Cardiac fibroblast (primary cell): ENCODE data around the gene PARG.
"Not testable (repeated sequence)": the region's sequence is repeated elsewhere in the genome, so short reads cannot be mapped to it uniquely, and the experiment has no call there.

Experiments
- DNase-seq, 2 donors: peaks; one replicate each; pipeline versions ENCODE4 v3.0.0 to v3.0.0-alpha.2; 2010; ENCODE audit warnings: low read depth in 2 of 2
- H3K4me3 ChIP-seq, 2 donors: replicated peaks in 1 of 2; 1 replicate in 1 of 2; 2 replicates in 1 of 2; pipeline ENCODE4 v1.5.1; 2011; ENCODE audit warnings: low read depth in 2 of 2, low read length in 2 of 2, mild to moderate bottlenecking in 2 of 2, moderate library complexity in 1 of 2

Gene PARG

GRCh38 chr10:49916451-49916850 lies 25.4 kb downstream of the PARG start:
- not testable (repeated sequence) for DNase-seq, H3K4me3 ChIP-seq

GRCh38 chr10:49910295-49910694 lies 31.5 kb downstream of the PARG start:
- DNase-seq, H3K4me3 ChIP-seq: not testable (repeated sequence)

- not testable (repeated sequence) for H3K4me3 ChIP-seq, DNase-seq
These were observed 33.3 kb downstream of the PARG start for GRCh38 chr10:49908290-49909080.

- DNase-seq, H3K4me3 ChIP-seq: not testable (repeated sequence)
These were observed 38.0 kb downstream of the PARG start for GRCh38 chr10:49903829-49904228.

- DNase-seq, H3K4me3 ChIP-seq: not testable (repeated sequence)
These were observed 41.4 kb downstream of the PARG start for GRCh38 chr10:49900406-49900805.

- not testable (repeated sequence) for DNase-seq
These were observed 41.8 kb downstream of the PARG start for GRCh38 chr10:49899999-49900398.

GRCh38 chr10:49890025-49890424 lies 51.8 kb downstream of the PARG start:
- DNase-seq, H3K4me3 ChIP-seq: not testable (repeated sequence)

More at GRCh38 chr10:49899999-49900398, 41.8 kb downstream of the PARG start:
- not testable (repeated sequence) for H3K4me3 ChIP-seq

GRCh38 chr10:49884739-49885331 lies 57.0 kb downstream of the PARG start:
- DNase-seq, H3K4me3 ChIP-seq: not testable (repeated sequence)

GRCh38 chr10:49883852-49884251 lies 58.0 kb downstream of the PARG start:
- DNase-seq, H3K4me3 ChIP-seq: not testable (repeated sequence)

GRCh38 chr10:49882327-49882726 lies 59.5 kb downstream of the PARG start:
- not testable (repeated sequence) for H3K4me3 ChIP-seq, DNase-seq

- DNase-seq, H3K4me3 ChIP-seq: not testable (repeated sequence)
These were observed 69.1 kb downstream of the PARG start for GRCh38 chr10:49872740-49873139.

GRCh38 chr10:49871462-49871861 lies 70.4 kb downstream of the PARG start:
- H3K4me3 ChIP-seq = not testable (repeated sequence)

GRCh38 chr10:49859933-49860332 lies 81.9 kb downstream of the PARG start:
- not testable (repeated sequence) for H3K4me3 ChIP-seq, DNase-seq

More at GRCh38 chr10:49871462-49871861, 70.4 kb downstream of the PARG start:
- DNase-seq = not testable (repeated sequence)

GRCh38 chr10:49858697-49859382 lies 83.0 kb downstream of the PARG start:
- H3K4me3 ChIP-seq, DNase-seq: not testable (repeated sequence)

- H3K4me3 ChIP-seq, DNase-seq: not testable (repeated sequence)
These were observed 92.3 kb downstream of the PARG start for GRCh38 chr10:49849520-49849919.
